ENCODE results near the gene CHKB.
A peak's percentile ranks its signal among the peaks of the same experiment; 100 is the strongest.

The CHKB gene

GRCh38 chr22:50597097-50597496 lies 14.4 kb upstream of the CHKB start:
- no peak for DNase-seq

GRCh38 chr22:50595189-50595588 lies 12.5 kb upstream of the CHKB start:
- DNase-seq, result no peak

DNA sequence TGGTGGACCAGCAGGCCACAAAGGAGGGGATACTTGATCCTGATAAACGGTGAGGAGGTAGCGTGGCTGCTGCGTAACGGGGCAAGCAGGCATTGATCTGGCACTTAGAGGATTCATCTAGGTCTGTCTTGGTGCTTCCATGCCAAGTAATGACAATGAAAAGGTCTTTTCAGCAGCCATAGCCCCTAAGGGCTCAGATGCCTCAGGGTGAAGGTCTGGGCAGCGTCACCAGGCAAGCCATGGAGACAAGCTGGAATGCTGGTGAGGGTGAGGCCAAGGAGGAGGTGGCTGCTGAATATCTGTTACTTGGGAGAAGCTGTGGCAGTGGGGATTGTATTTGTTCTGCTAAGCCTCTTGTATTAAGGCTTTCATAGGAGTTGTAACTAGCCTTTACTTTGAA lies 4.8 kb upstream of the CHKB start:
- DNase-seq, result no peak

DNA sequence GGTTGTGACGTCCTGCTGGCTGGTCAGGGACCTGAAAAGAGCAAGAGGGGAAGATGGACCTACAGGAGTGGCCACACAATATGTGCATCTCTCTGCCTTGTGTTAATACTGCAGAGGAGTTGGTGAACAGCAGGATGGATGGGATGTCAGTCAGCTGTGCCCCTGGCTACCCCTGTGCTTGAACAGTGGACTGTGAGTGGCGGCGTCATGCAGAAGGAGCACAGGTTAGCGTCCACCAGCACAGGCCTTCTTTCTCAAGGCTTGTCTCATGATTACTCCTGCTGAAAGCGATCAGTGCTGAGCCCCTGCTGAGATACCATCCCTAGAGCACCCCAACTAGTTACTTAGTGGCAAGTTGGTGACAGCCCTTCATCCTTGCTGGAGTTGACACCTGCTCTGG lies 3.8 kb upstream of the CHKB start:
- no peak for DNase-seq

DNA sequence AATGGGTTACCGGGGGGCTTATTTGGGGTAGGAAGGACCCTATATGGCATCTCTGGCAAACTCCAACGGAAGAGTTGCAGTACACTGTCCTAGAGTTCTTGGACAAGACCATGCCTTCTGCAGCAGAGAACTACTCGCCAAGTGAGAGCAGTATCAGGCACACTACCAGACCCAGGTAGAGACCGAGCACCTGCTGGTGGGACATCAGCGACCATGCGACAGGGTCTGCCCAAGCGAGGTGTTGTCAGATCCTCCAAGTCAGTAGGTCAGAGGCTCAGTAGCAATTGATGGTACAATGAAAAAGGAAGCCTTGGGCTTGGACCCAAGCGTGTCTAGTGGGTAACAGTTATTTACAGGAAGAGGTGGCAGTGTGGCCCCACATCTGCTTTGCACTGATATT lies 3.1 kb upstream of the CHKB start:
- no peak for DNase-seq

GRCh38 chr22:50585238-50585637 lies 2.6 kb upstream of the CHKB start:
- DNase-seq, result no peak

- DNase-seq, result no peak
Measured at GRCh38 chr22:50584106-50585096, 1.8 kb upstream of the CHKB start.

GRCh38 chr22:50583294-50583861 lies 729 bp upstream of the CHKB start:
- no peak for DNase-seq

GRCh38 chr22:50581950-50582492 lies 628 bp downstream of the CHKB start:
- peak; percentile 59 for DNase-seq

DNA sequence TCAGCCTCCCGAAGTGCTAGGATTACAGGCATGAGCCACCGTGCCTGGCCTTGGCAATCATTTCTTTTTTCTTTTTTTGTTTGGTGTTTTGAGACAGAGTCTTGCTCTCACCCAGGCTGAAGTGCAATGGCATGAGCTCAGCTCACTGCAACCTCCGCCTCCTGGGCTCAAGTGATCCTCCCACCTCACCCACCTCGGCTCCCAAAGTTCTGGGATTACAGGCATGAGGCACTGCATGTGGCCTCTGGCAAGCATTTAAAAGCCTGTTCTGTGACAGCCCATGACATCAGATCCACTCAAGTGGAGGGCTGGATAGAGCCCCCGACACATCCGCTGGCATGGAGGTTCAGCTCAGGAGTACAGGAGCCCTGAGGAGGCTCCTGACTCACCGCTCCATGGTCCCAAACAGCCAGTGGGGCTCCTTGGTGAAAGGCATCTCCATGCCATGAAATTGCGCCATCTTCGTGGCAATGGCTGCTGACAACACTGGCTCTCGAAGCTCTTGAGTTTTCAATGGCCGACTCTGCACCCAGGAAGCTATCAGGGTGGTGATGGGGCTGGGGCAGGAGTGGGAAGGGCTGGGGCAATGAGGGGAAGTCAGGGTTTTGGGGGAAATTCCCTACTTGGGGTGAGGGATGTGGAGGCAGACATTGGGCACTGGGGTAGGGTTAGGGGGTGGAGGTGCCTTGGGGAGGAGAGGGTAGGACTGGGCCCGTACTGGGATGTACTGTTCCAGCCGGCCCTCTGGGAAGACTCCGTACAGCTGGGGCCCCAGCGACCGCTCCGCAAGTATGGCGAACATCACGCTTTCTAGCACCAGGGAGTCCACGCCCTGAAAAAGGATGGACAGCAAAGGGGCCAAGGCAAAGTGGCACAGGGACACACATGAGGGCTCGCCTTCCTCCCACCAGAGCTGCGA lies 1.4 kb downstream of the CHKB start:
- no peak for DNase-seq

DNA sequence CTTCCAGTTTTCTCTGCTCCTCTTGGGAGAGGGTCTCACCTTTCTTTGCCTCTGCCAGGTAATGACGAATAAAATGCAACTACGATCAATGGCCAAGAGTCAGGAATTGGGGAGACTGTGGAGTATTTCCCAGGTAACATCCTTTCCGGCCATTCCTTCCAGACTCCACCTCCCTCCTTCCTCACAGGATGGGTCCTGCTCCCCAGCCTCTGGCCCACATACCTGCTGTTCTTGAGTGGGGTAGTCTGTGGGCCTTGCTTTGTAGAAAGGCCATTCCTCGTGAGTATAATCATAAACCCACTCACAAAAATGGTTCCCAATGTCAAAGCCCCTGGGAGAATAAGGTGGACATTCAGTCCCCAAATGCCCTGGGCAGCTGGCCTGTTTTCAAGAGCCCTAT lies 2.9 kb downstream of the CHKB start:
- DNase-seq, result no peak

GRCh38 chr22:50578776-50579310 lies 3.8 kb downstream of the CHKB start:
- no peak for DNase-seq

GRCh38 chr22:50577987-50578775 lies 4.5 kb downstream of the CHKB start, which contains the start of gene CPT1B:
TSS of gene CPT1B (minus strand) at chr22:50578427. CDS start at chr22:50577915, 512 bp downstream.
- DNase-seq, result no peak

- no peak for DNase-seq
Measured at GRCh38 chr22:50577697-50577986, 5.0 kb downstream of the CHKB start.

- no peak for DNase-seq
Measured at GRCh38 chr22:50576806-50577696, 5.6 kb downstream of the CHKB start.

DNA sequence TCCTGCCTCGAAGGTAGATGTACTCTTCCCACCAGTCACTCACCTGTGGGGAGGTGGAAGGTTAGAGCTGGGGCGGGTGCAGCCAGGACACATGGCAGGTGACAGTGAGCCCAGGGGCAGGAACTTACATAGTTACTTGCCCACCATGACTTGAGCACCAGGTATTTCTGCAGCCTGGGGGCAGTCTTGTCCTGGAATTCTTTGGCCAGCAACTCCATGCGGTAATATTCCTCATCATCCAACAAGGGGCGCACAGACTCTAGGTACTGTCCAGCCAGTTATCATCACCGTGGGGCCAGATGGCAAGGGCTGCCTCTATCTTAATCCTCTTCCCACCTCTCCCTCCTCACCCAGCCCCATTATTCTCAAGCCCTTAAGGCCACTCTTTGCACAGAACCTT lies 6.6 kb downstream of the CHKB start:
- DNase-seq, result no peak

DNA sequence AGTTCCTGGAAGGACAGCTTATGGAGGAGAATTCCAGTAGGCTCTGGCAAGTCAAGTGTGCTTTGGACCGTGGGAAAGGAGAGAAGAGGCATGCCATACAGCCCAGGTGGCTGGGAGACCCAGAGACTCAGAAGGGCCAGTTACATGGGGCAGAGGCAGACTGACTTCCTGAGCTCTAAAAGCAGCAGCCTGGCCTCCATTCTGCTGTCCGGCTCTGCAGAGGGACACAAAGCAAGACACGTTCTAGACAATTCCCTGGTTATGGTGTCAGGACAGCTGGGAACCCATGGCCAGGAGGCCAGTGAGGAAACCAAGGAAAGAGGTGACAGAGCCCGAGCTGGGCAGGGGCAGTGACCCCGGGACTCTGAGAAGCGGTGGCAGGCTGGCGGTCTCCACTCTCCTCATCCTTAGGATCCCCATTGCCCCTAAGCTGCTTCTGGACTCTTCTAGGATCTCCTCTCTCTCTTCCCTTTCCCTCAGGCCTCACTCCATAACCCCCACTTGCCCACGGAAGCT lies 7.2 kb downstream of the CHKB start:
- DNase-seq, result no peak

GRCh38 chr22:50574383-50574755 lies 8.3 kb downstream of the CHKB start:
- DNase-seq, result no peak

DNA sequence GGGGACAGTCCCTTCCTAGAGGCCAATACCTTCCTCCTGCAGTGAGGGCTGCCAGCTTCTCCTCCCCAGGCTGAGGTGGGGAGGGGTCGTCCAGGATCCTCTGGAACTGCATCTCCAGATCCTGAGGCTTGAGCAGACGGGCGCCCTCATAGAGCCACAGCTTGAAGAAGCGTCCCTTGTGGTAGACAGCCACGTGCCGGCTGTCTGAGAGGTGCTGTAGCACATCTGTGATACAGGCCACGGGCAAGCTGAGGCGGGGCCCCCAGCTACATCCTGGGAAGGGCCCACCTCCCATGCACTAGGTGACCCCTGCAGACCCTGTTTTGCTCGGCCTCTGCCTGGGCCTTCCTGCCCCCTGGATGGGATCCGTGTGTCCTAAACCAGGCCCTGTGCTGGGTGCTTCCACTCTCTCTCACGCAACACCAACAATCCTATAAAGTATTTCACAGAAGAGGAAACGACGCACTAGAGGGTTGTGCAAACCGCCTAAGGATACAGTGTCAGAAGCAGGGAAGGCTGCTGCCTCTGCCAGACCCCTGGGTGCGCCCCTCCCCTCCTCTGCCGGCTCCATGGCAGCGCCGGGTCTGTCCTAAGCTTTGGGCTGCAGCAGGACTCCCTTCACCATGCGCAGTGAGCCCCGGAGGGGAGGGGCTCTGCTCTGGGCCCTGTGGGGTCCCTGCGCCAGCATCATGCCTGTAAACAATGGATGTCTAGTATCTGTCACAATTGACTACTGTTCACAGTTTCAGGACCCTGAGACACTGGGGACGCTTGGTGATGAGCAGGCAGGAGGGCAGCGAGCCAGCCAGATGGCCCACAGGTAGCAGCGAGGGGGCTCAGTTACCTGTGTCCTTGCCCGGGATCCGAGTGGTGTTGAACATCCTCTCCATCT lies 8.9 kb downstream of the CHKB start:
- no peak for DNase-seq

- DNase-seq, result no peak
Measured at GRCh38 chr22:50572965-50573364, 9.7 kb downstream of the CHKB start.
